ENCODE data around the gene PCDHGB2. TPM values are rescaled to one million over a fixed set of nuclear protein-coding genes. Genes with fewer than 3 reads are reported as not detected.
"Not testable (repeated sequence)": the region's sequence is repeated elsewhere in the genome, so short reads cannot be mapped to it uniquely, and the experiment has no call there.

Gene PCDHGB2
- total and polyA plus RNA-seq, 2 experiments from 2014 or later, result 1.0 to 3.0 TPM

- Histone ChIP-seq H3K36me3 (no peaks in the 10 kb centered on the region), H3K27me3 (no peaks in the 10 kb centered on the region), H3K27ac (no peak overlapping the region), H3K9me3 (ENCODE audit: low read depth) (no peaks in the 10 kb centered on the region), H3K4me1 (ENCODE audit: low read depth) (no peaks in the 10 kb centered on the region), H3K4me3 (no peak overlapping the region)
- TF ChIP-seq CTCF (IDR thresholded peaks at IDR 0.05; ENCODE audit: low read depth, low read length), result no peak
- no peak for DNase-seq (ENCODE audit: low read depth in 1 of 2, low spot score in 1 of 2)
Measured at GRCh38 chr5:141345327-141345726, 14.5 kb upstream of the PCDHGB2 start.

GRCh38 chr5:141346017-141346416 is 13.8 kb upstream of the PCDHGB2 start:
- not testable (repeated sequence) for H3K36me3 ChIP-seq; DNase-seq (ENCODE audit: low read depth in 1 of 2, low spot score in 1 of 2); H3K27ac ChIP-seq; H3K27me3 ChIP-seq; H3K9me3 ChIP-seq (ENCODE audit: low read depth); H3K4me3 ChIP-seq; H3K4me1 ChIP-seq (ENCODE audit: low read depth)

GRCh38 chr5:141349917-141350619 is 9.7 kb upstream of the PCDHGB2 start, which contains the start of gene PCDHGB1:
Gene PCDHGB1 (plus strand): TSS chr5:141350099. CDS start chr5:141350261, 162 bp downstream.
- no peaks in the 10 kb centered on the region for H3K27me3 ChIP-seq
- H3K27ac ChIP-seq, result no peak within 1 kb of the TSS
- H3K4me1 ChIP-seq (ENCODE audit: low read depth), result no peaks in the 10 kb centered on the region
- peak; percentile 53 for TF ChIP-seq CTCF (IDR thresholded peaks at IDR 0.05; ENCODE audit: low read depth, low read length)
- H3K36me3 ChIP-seq, result no peaks in the 10 kb centered on the region
- H3K9me3 ChIP-seq (ENCODE audit: low read depth), result no peaks in the 10 kb centered on the region
- DNase-seq (ENCODE audit: low read depth in 1 of 2, low spot score in 1 of 2), result peak; percentile 30 to 59
- no peak within 1 kb of the TSS for H3K4me3 ChIP-seq

- H3K4me3 ChIP-seq, result no peak overlapping the region
Measured at GRCh38 chr5:141351591-141351990, 8.2 kb upstream of the PCDHGB2 start.

GRCh38 chr5:141354900-141355469 is 4.8 kb upstream of the PCDHGB2 start, which contains the start of gene PCDHGA4:
Gene PCDHGA4 (plus strand): TSS chr5:141355021. CDS start chr5:141355108, 87 bp downstream.
- Histone ChIP-seq H3K4me3 (no peak within 1 kb of the TSS), H3K36me3 (no peaks in the 10 kb centered on the region), H3K27ac (no peak within 1 kb of the TSS), H3K4me1 (ENCODE audit: low read depth) (no peaks in the 10 kb centered on the region), H3K9me3 (ENCODE audit: low read depth) (no peaks in the 10 kb centered on the region), H3K27me3 (no peaks in the 10 kb centered on the region)
- peak in 1 of 2 donors; percentile 30 for DNase-seq (ENCODE audit: low read depth in 1 of 2, low spot score in 1 of 2)
- TF ChIP-seq CTCF (IDR thresholded peaks at IDR 0.05; ENCODE audit: low read depth, low read length), result peak; percentile 39

More at GRCh38 chr5:141351591-141351990, 8.2 kb upstream of the PCDHGB2 start:
- H3K27me3 ChIP-seq, result no peaks in the 10 kb centered on the region
- H3K27ac ChIP-seq, result no peak overlapping the region
- H3K4me1 ChIP-seq (ENCODE audit: low read depth), result no peaks in the 10 kb centered on the region
- no peak for TF ChIP-seq CTCF (IDR thresholded peaks at IDR 0.05; ENCODE audit: low read depth, low read length)
- H3K36me3 ChIP-seq, result no peaks in the 10 kb centered on the region
- H3K9me3 ChIP-seq (ENCODE audit: low read depth), result no peaks in the 10 kb centered on the region
- no peak for DNase-seq (ENCODE audit: low read depth in 1 of 2, low spot score in 1 of 2)

- Histone ChIP-seq H3K36me3 (no peaks in the 10 kb centered on the region), H3K4me3 (no peak overlapping the region), H3K27me3 (no peaks in the 10 kb centered on the region), H3K27ac (no peak overlapping the region), H3K9me3 (ENCODE audit: low read depth) (peaks cover 2% of the 10 kb centered on the region), H3K4me1 (ENCODE audit: low read depth) (no peaks in the 10 kb centered on the region)
- DNase-seq (ENCODE audit: low read depth in 1 of 2, low spot score in 1 of 2), result no peak
- TF ChIP-seq CTCF (IDR thresholded peaks at IDR 0.05; ENCODE audit: low read depth, low read length), result no peak
Measured at GRCh38 chr5:141355641-141356040, 4.2 kb upstream of the PCDHGB2 start.

Data from cardiac muscle cell (in vitro differentiated cells and primary cell).